ENCODE results near the gene OSBPL5.
A peak's percentile ranks its signal among the peaks of the same experiment; 100 is the strongest.

OSBPL5 gene

DNA sequence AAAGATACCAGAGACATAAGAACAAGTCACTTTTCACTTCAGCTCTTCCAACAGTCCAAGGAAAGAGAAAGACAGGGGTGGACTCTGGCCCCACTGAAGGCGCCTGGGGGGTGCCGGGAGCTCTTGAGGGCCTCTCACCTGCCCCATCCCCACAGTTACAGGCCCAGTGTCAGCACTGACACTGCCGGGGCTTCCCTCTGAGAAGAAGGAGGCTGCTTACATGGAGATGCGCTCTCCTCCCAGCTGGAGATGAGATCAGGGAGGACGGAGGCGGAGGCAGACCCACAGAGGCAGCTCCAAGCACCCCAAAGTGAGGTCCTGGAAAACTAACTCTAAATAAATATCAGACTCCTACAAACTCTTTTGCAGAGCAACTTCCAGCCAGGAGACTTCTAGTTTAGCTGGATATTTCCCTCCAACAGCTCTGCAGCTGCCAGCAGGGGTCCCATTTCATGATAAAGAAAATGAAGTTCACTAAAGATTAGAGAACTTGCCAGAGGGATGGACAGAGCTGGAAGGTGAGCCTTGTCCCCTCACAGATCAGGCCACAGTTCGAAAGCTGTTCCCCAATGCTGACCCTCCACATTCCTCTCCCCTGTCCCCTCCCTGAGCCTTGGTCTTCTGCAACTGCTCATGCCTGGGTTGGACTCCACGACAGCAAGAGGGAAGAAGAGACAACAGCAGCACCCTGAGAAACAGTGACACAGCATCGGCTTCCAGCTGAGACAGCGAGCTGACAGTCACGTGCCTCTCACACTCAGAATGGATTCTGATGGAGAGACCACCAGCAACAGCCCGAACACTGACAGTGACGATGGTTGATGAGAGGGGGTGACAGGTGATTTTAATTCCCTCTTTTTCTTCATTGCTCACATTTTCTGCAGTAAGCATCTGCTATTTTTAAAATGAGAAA is 113.7 kb downstream of the OSBPL5 start:
- DNase-seq (ENCODE audit: low spot score), result no peak

GRCh38 chr11:3050386-3051195 is 114.5 kb downstream of the OSBPL5 start:
- no peak for DNase-seq (ENCODE audit: low spot score)

GRCh38 chr11:3049430-3050243 is 115.5 kb downstream of the OSBPL5 start:
- peak; percentile 98 for DNase-seq (ENCODE audit: low spot score)

GRCh38 chr11:3047637-3048036 is 117.5 kb downstream of the OSBPL5 start:
- no peak for DNase-seq (ENCODE audit: low spot score)

- no peak for DNase-seq (ENCODE audit: low spot score)
Measured at GRCh38 chr11:3046641-3047040, 118.5 kb downstream of the OSBPL5 start.

DNA sequence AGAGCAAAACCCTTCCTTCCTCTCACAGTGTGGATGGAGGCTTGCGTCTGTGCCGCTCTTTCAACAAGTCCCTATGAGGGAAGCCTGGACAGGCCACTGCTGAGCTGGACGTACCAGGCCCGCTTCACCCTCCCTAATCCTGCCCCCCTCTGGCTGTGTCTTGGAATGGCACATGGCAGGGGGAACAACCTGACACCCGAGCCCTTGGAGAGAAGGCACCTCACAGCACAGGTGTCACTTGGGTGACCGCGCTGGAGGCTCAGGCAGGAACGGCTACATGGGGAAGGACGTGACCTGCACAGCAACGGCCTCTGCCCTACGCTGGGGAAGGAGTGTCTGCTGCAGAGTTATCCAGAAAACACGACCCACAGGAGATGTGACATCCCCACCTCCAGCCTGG is 118.9 kb downstream of the OSBPL5 start:
- DNase-seq (ENCODE audit: low spot score), result no peak

DNA sequence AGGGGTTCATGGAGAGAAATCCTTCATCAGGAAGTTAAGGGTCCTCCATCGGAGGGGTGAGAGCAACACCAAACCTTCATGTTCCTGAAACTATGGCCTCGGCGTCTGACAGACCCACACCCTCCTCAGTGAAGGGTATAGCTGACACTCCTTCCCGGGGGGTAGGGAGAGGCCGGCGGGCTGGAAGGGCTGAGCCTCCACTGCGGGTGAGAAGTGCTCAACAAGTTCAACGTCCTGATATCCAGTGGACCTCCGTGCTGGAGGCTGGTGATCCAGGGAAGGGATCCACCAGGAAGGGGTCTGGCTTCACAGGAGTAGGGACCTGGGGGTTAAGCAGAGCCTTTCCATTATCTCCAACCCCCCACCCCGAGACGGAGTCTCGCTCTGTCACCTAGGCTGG is 120.2 kb downstream of the OSBPL5 start:
- DNase-seq (ENCODE audit: low spot score), result no peak

DNA sequence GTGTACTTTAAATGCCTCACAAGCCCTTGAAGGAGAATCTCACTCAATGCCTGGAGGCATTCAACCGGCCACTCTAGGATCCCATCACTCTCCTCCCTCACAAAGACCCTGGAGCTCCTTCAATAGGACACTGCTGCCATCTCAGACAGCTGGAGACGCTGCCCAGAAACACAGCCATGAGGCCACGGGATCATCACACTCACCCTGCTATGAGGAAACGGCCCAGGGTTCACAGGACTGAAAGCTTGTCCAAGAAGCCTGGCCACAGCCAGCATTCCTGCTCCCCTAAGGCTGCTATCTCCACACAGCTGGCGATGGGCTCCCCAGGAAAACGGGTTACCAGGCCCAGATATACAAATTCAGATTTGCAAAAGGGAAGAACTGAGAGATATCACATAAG is 121.1 kb downstream of the OSBPL5 start:
- DNase-seq (ENCODE audit: low spot score), result peak; percentile 51

- peak; percentile 90 for DNase-seq (ENCODE audit: low spot score)
Measured at GRCh38 chr11:3043315-3043871, 121.7 kb downstream of the OSBPL5 start.

DNA sequence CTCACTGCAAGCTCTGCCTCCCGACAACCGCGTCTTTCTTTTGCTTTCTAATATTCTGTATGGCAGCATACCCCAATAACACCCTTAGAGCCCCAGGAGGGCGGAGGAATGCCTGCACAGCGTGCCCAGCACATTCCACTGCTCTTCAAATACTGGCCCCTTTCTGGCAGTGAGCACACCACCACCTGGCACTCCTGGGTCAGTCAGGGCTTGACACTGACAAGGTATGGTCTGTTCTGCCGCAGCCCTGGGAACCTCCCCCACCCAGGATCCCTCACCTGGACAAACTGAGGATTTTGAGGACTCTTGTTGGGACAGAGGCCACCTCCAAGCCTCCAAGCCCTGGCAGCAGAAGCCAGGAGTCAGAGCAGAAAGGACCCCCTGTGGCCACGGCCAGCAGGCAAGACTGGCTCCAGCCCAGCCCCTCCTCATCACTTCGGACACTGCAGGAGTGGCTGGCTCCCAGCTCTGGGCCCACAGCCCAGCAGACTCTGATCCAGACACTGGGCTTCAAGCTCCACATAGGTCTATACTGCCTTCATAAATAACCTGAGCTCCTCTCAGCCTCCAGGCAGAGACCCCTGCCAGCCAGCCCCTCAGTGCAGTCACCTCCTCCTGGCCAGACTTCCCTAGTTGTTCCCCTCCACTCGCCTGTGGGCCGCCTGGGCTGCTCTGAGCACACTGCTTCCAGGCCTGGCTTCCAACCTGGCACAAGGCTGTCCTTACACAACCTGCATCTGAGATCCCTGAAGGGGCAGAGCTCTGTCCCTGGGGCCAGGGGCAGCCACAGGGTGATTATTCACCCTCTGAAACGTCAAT is 122.4 kb downstream of the OSBPL5 start:
- DNase-seq (ENCODE audit: low spot score), result no peak

- no peak for DNase-seq (ENCODE audit: low spot score)
Measured at GRCh38 chr11:3041699-3042441, 123.2 kb downstream of the OSBPL5 start.

DNA sequence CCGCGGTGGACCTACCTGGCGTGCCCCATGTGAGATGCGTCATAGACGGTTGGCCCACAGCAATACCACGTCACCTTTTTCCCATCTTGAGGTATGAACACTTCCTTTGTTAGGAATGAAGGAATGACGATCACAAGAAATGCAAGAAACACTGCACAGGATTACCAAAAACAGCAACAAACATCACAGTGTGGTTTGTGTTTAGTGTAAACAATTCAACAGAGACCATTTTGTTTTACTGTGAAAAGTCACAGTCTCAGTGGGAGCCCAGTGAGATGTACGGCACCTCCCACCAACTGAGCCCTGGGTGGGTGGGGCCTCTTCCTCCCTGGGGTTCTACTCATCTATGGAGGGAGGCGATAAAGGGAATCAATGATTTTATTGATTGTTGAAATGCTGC is 124.2 kb downstream of the OSBPL5 start:
- DNase-seq (ENCODE audit: low spot score), result no peak

- DNase-seq (ENCODE audit: low spot score), result no peak
Measured at GRCh38 chr11:3037945-3038271, 127.2 kb downstream of the OSBPL5 start.
